Measurements from ENCODE around the gene KCNQ1.

The KCNQ1 gene

GRCh38 chr11:2696455-2696854 is 251.6 kb downstream of the KCNQ1 start:
- DNase-seq (ENCODE audit: low read depth in 2 of 2), result no peak

GRCh38 chr11:2697866-2698265 is 253.1 kb downstream of the KCNQ1 start:
- no peak for DNase-seq (ENCODE audit: low read depth in 2 of 2)

GRCh38 chr11:2698386-2699184 is 253.8 kb downstream of the KCNQ1 start:
- DNase-seq (ENCODE audit: low read depth in 2 of 2), result no peak

- no peak for DNase-seq (ENCODE audit: low read depth in 2 of 2)
Observed at GRCh38 chr11:2699185-2699530, 254.3 kb downstream of the KCNQ1 start.

GRCh38 chr11:2699531-2700414 is 255.0 kb downstream of the KCNQ1 start, which contains the start of gene KCNQ1OT1:
KCNQ1OT1 (minus strand) TSS chr11:2699994.
- peak; percentile 86 to 87 for DNase-seq (ENCODE audit: low read depth in 2 of 2)

- DNase-seq (ENCODE audit: low read depth in 2 of 2), result no peak
Observed at GRCh38 chr11:2700415-2701211, 255.8 kb downstream of the KCNQ1 start.

- DNase-seq (ENCODE audit: low read depth in 2 of 2), result no peak
Observed at GRCh38 chr11:2701230-2701629, 256.4 kb downstream of the KCNQ1 start.

- DNase-seq (ENCODE audit: low read depth in 2 of 2), result no peak
Observed at GRCh38 chr11:2701898-2702434, 257.2 kb downstream of the KCNQ1 start.

- DNase-seq (ENCODE audit: low read depth in 2 of 2), result no peak
Observed at GRCh38 chr11:2702771-2703362, 258.1 kb downstream of the KCNQ1 start.

- DNase-seq (ENCODE audit: low read depth in 2 of 2), result peak; percentile 53 to 56
Observed at GRCh38 chr11:2703363-2704141, 258.7 kb downstream of the KCNQ1 start.

- DNase-seq (ENCODE audit: low read depth in 2 of 2), result no peak
Observed at GRCh38 chr11:2704356-2704755, 259.5 kb downstream of the KCNQ1 start.

GRCh38 chr11:2704896-2705606 is 260.2 kb downstream of the KCNQ1 start:
- no peak for DNase-seq (ENCODE audit: low read depth in 2 of 2)

- no peak for DNase-seq (ENCODE audit: low read depth in 2 of 2)
Observed at GRCh38 chr11:2706321-2706720, 261.5 kb downstream of the KCNQ1 start.

GRCh38 chr11:2707736-2708135 is 262.9 kb downstream of the KCNQ1 start:
- DNase-seq (ENCODE audit: low read depth in 2 of 2), result no peak

GRCh38 chr11:2708151-2708581 is 263.4 kb downstream of the KCNQ1 start:
- no peak for DNase-seq (ENCODE audit: low read depth in 2 of 2)

GRCh38 chr11:2708757-2709281 is 264.0 kb downstream of the KCNQ1 start:
- DNase-seq (ENCODE audit: low read depth in 2 of 2), result peak in 1 of 2 experiments; percentile 33

GRCh38 chr11:2709429-2709828 is 264.6 kb downstream of the KCNQ1 start:
- DNase-seq (ENCODE audit: low read depth in 2 of 2), result peak in 1 of 2 experiments; percentile 33

- no peak for DNase-seq (ENCODE audit: low read depth in 2 of 2)
Observed at GRCh38 chr11:2711161-2711560, 266.4 kb downstream of the KCNQ1 start.

GRCh38 chr11:2713094-2713493 is 268.3 kb downstream of the KCNQ1 start:
- no peak for DNase-seq (ENCODE audit: low read depth in 2 of 2)

All from fibroblast of skin of left quadriceps (primary cell).